Osteoblast (primary cell): ENCODE measurements around the gene DIS3L2. TPM values are rescaled to one million over a fixed set of nuclear protein-coding genes. Genes with fewer than 3 reads are reported as not detected.

ENCODE experiments used
- DNase-seq: peaks from one replicate; pipeline ENCODE4 v3.0.0; 2011; ENCODE audit warnings: low spot score, mixed read lengths; ENCODE audit not compliant: insufficient read length; ENCODE audit errors: missing footprints
- H2AFZ ChIP-seq: 2 replicates; pipeline ENCODE4 v1.6.0; 2011; ENCODE audit warnings: mild to moderate bottlenecking, low read length
- H3K27ac ChIP-seq: 2 replicates; pipeline ENCODE4 v1.5.1; 2011; ENCODE audit warnings: mild to moderate bottlenecking, low read depth, low read length, moderate library complexity
- H3K27me3 ChIP-seq: 2 replicates; pipeline ENCODE4 v1.6.0; 2012; ENCODE audit warnings: mild to moderate bottlenecking, control low read depth, inconsistent platforms, low read length, moderate library complexity; ENCODE audit not compliant: insufficient read depth
- H3K36me3 ChIP-seq: 2 replicates; pipeline ENCODE4 v1.5.1; 2011; ENCODE audit warnings: mild to moderate bottlenecking, low read length, control low read depth, moderate library complexity; ENCODE audit not compliant: insufficient read depth
- H3K4me1 ChIP-seq: 2 replicates; pipeline ENCODE4 v1.5.1; 2011; ENCODE audit warnings: mild to moderate bottlenecking, low read length, control low read depth, moderate library complexity; ENCODE audit not compliant: insufficient read depth
- H3K4me2 ChIP-seq: 2 replicates; pipeline ENCODE4 v1.6.0; 2011; ENCODE audit warnings: mild to moderate bottlenecking, low read length; ENCODE audit not compliant: insufficient read depth
- H3K4me3 ChIP-seq: fragments of 200-600 bp; sonication (generic); 3 replicates; pipeline ENCODE4 v1.5.1; 2012; ENCODE audit warnings: mild to moderate bottlenecking, low read length, inconsistent platforms; ENCODE audit not compliant: insufficient read depth
- H3K79me2 ChIP-seq: 2 replicates; pipeline ENCODE4 v1.6.0; 2012; ENCODE audit warnings: mild to moderate bottlenecking, low read length, control low read depth, inconsistent platforms; ENCODE audit not compliant: insufficient read depth
- H3K9me3 ChIP-seq: 2 replicates; pipeline ENCODE4 v1.5.1; 2011; ENCODE audit warnings: low read depth, low read length, control low read depth
- H4K20me1 ChIP-seq: 2 replicates; pipeline ENCODE4 v1.6.0; 2012; ENCODE audit warnings: mild to moderate bottlenecking, low read length, control low read depth; ENCODE audit not compliant: insufficient read depth
- CTCF ChIP-seq: IDR thresholded peaks from 2 replicates; pipeline ENCODE4 v1.5.1; 2011; ENCODE audit warnings: mild to moderate bottlenecking, low read depth, low read length, moderate library complexity; ENCODE audit errors: extremely low read depth
- total RNA-seq: library from RNA; depleted of rRNA; stranded (reverse); fragments of >200 nt; gene quantifications from 2 replicates; pipeline ENCODE4 v1.2.3, GENCODE V29; 2012

Gene DIS3L2
- total RNA-seq, 1 donor, result 28.2 TPM

DNA sequence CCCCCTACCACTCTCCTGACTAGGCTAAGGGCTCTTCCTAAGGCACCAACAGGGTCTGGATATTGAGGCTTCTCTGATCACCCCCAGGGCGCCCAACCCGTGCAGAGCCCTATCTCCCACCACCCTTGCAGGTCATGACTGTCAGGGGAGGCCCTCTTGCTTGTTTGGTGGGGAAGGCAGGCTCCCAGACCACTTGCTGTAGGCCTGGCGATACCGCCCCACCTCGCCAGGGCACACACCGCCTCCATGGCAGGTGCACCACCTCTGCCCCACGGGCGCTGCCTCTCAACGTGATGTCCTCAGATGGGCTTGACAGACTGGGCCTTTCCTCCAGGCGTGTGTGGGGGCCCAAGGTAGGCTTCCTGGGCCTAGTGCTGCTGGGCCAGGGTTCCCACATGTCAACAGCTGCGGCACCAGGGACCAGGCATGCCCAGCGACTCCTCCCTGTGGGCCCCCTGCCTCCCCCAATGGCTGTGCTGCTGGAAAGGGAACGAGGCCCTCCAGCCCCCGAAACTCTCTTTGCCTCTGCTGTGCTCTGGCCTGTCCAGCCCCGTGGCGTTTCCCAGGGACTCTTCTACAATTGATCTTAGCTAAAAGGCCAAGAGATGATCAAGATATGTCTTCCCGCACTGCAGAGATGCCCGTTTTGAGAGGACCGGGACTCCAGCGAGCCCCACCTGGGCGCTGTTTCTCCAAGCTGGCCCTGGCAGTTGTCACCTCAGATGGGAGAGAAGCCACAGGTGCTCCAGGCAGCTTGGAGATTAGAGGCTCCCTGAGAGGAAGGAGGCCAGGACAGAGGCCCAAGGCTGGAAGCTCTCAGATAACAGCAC is 42.8 kb upstream of the DIS3L2 start:
- DNase-seq, result peak; percentile 73
- Histone ChIP-seq H3K4me1 (no peaks in the 10 kb centered on the region), H4K20me1 (no peaks in the 10 kb centered on the region), H3K4me2 (no peak overlapping the region), H3K36me3 (no peaks in the 10 kb centered on the region), H2AFZ (no peak overlapping the region), H3K79me2 (no peaks in the 10 kb centered on the region), H3K27me3 (peaks cover 36% of the 10 kb centered on the region), H3K9me3 (no peaks in the 10 kb centered on the region), H3K4me3 (no peak overlapping the region), H3K27ac (no peak overlapping the region)
- no peak for TF ChIP-seq CTCF

- H3K4me2 ChIP-seq, result no peak overlapping the region
- no peaks in the 10 kb centered on the region for H3K9me3 ChIP-seq
- no peak for TF ChIP-seq CTCF
- H3K79me2 ChIP-seq, result no peaks in the 10 kb centered on the region
- peak; percentile 66 for DNase-seq
- peaks cover 44% of the 10 kb centered on the region for H3K27me3 ChIP-seq
- no peaks in the 10 kb centered on the region for H3K4me1 ChIP-seq
- no peak overlapping the region for H3K4me3 ChIP-seq
- no peak overlapping the region for H2AFZ ChIP-seq
- no peak overlapping the region for H3K27ac ChIP-seq
- H4K20me1 ChIP-seq, result no peaks in the 10 kb centered on the region
- H3K36me3 ChIP-seq, result no peaks in the 10 kb centered on the region
These were observed 42.0 kb upstream of the DIS3L2 start for GRCh38 chr2:231919341-231920035.

DNA sequence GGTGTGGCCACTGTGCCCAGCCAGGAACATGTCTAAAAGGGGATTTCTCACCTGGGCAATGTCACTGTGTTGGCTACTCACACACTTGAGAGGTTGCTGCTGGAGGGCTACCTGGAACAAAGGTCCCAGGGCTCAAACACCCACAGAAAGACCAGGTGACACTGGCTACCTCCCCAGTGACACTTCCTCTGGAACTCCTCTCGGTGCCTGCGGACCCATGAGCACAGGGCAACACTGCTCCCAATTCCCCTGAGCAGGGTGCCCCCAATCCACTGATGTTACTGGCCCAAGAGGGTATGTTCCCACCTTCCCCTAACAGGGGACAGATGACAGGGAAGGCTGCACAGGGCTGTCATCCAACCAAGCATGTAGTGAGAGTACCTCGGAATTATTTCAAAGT is 41.1 kb upstream of the DIS3L2 start:
- Histone ChIP-seq H3K4me2 (no peak overlapping the region), H4K20me1 (no peaks in the 10 kb centered on the region), H3K9me3 (no peaks in the 10 kb centered on the region), H3K27me3 (peaks cover 50% of the 10 kb centered on the region), H3K36me3 (no peaks in the 10 kb centered on the region), H3K4me3 (no peak overlapping the region), H3K27ac (no peak overlapping the region), H2AFZ (no peak overlapping the region), H3K79me2 (no peaks in the 10 kb centered on the region), H3K4me1 (peaks cover 1% of the 10 kb centered on the region)
- DNase-seq, result peak; percentile 72
- TF ChIP-seq CTCF, result no peak

DNA sequence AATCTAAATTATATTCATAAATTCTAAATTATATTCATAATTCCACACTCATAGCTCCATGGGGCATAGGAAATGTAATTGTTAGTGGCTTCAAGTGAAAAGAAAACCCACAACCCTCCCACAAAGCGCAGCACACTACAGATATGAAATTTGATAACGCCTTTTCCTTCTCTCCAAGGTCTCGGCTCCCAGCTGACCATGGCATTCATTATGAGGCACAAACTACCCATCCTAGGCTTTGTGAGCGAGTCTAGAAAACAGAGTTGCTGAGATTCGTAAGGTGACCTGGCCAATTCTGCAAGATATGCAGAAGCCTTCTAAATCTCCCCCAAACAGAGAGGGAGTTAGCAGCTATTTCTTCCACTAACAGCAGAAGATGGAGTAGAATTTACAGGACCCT is 40.7 kb upstream of the DIS3L2 start:
- Histone ChIP-seq H3K9me3 (no peaks in the 10 kb centered on the region), H3K27me3 (peaks cover 52% of the 10 kb centered on the region), H3K4me2 (no peak overlapping the region), H3K36me3 (no peaks in the 10 kb centered on the region), H3K79me2 (no peaks in the 10 kb centered on the region), H3K4me1 (peaks cover 5% of the 10 kb centered on the region), H2AFZ (no peak overlapping the region), H4K20me1 (no peaks in the 10 kb centered on the region), H3K4me3 (no peak overlapping the region), H3K27ac (no peak overlapping the region)
- no peak for TF ChIP-seq CTCF
- DNase-seq, result peak; percentile 66
